HG03520 (cell line): ENCODE data around the gene SUN1.
A peak's percentile ranks its signal among the peaks of the same experiment; 100 is the strongest.
"Not testable (repeated sequence)": the region's sequence is repeated elsewhere in the genome, so short reads cannot be mapped to it uniquely, and the experiment has no call there.

Experiments
- ATAC-seq: cut with Tn5 transposase; IDR thresholded peaks from one replicate; pipeline ENCODE4 v1.9.1; 2021; ENCODE audit warnings: mild to moderate bottlenecking, moderate library complexity; ENCODE audit not compliant: unreplicated experiment

The SUN1 gene, protein sequence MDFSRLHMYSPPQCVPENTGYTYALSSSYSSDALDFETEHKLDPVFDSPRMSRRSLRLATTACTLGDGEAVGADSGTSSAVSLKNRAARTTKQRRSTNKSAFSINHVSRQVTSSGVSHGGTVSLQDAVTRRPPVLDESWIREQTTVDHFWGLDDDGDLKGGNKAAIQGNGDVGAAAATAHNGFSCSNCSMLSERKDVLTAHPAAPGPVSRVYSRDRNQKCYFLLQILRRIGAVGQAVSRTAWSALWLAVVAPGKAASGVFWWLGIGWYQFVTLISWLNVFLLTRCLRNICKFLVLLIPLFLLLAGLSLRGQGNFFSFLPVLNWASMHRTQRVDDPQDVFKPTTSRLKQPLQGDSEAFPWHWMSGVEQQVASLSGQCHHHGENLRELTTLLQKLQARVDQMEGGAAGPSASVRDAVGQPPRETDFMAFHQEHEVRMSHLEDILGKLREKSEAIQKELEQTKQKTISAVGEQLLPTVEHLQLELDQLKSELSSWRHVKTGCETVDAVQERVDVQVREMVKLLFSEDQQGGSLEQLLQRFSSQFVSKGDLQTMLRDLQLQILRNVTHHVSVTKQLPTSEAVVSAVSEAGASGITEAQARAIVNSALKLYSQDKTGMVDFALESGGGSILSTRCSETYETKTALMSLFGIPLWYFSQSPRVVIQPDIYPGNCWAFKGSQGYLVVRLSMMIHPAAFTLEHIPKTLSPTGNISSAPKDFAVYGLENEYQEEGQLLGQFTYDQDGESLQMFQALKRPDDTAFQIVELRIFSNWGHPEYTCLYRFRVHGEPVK

DNA sequence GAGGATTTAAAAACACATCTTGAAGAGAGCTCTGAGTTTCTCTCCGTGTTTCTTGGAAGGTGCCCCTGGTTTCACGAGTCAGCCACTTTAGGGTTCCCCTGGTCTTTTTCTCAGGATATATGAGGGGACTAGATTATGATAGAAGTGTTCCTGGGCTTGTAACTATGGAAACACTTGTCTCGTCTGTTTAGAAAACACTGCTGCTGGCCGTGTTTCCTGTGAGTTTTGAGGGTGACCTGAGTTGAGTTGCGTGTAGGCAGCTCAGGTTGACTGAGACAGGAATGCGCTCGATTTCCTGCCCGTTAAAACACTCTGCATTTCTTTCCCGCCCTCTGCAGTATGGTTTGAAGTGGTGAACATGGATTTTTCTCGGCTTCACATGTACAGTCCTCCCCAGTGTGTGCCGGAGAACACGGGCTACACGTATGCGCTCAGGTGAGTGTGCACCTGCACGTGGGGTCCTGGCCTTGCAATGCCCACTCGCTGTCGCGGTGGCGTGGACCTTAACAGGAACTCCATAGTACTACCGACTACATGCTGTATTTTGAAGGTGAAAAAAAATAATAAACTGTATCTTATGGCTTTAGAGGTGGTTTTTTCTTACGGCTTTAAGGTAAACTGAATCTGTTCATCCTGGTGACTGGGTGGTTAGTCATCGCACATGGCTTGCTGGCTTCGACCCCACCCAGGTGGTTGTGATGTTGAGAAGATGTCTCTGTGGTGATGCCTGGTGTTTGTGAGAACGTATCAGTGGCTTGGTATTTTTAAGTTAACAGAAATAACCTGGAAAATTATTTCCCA lies at the start of gene SUN1:
TSS of gene SUN1 (plus strand) at position 310 of the 801 bp plus-strand sequence. CDS start at position 359, 49 bp downstream.
- ATAC-seq, result peak; percentile 43

DNA sequence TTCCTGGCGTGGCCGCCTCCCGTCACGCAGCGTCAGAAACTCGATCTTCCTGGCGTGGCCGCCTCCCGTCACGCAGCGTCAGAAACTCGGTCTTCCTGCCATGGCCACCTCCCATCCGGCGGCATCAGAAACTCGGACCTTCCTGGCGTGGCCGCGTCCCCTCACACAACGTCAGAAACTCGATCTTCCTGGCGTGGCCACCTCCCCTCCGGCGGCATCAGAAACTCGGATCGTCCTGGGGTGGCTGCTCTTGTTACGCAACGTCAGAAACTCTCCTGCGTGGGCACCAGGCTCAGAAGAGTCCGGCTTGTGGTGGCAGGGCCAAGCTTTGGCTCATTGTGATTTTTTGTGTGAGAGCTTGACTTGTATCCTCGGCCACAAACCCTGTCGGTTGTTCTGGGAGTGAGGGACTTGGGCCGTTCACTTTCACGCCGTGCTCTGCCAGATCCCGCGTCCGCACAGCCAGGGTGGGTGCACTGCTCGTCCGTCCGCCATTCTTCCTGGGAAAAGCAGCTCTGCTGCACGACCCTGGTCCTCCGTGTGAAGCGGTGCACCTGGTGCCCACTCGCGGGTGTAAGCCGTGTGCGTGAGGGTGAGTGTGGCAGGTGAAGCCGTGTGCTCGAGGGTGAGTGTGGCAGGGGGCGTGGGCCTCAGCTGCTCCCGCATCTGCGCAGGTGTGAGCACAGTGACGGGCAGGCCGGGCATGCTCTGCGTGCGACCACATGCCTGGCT lies 49.4 kb upstream of the SUN1 start:
- ATAC-seq, result no peak

DNA sequence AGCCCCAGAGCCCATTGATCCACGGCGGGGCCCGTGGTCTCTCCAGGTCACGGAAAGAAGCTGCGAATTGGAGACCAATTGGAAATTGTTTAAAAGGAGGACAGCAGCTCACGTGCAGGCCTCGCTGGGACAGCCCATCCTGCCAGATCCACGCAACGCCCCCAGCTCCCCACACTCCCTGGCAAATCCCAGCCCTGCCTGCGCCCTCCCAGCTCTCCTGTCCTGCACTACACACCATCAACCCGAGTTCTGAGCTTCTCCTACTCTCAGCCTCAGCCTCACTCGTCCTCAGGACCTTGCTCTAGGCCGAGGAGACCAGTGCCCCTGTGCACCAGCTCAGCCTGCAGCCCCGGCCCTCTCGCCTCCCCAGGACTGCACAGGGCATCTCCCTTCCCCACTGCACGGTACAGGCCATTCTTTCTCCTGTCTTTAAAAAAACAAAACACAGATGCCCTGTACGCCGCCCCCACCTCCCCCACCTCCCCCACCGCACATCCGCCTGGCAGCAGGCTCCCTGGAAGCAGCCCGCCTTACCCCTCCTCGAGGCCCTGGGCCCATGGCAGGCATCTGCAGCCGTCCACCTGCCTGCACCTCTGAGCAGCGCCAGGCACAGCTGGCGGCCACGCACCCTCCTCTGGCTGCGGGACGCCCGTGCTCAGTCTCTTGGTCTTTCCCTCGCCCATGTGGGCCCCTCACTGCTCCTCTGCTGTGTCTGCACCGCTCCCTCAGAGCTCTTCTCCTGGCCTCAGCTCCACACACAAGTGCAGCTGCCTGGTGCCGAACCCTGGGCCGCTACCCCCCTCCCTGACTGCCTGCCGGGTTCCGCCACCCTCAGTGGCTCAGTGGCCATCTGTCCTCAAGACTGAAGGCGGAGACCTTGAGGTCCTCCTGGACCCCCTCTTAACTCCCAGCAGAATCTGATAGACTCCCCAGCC lies 48.5 kb upstream of the SUN1 start:
- no peak for ATAC-seq

DNA sequence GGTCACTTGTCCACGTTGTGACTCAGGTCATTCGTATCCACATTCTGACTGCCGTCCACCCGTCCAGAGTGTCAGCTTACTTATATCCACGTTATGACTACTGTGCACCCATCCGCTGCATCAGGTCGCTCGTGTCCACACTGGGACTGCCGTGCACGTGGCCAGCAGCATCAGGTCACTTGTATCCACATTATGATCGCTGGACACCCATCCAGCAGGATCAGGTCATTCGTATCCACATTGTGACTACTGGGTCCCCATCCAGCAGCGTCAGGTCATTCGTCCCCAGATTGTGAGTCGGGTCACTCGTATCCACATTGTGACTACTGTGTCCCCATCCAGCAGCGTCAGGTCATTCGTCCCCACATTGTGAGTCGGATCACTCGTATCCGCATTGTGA lies 47.3 kb upstream of the SUN1 start:
- ATAC-seq, result no peak

DNA sequence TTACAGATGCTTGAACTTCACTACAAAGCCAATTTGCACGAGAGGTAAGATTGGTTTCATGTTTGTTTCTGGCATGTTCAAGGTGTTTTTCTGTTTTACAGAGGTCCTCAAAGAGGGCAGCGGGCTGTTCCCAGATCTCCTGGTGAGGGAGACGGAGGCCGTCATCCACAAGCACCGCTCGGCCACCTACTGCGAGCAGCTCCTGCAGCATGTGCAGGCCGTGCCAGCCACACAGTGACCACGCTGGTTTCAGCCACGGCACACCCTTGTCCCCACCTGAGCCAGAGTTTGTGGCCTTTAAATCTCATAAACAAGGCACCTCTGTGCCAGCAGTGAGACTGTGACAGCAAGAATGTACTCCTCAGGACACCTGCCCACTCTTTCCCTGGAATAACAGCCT lies 46.9 kb upstream of the SUN1 start:
- ATAC-seq, result no peak

DNA sequence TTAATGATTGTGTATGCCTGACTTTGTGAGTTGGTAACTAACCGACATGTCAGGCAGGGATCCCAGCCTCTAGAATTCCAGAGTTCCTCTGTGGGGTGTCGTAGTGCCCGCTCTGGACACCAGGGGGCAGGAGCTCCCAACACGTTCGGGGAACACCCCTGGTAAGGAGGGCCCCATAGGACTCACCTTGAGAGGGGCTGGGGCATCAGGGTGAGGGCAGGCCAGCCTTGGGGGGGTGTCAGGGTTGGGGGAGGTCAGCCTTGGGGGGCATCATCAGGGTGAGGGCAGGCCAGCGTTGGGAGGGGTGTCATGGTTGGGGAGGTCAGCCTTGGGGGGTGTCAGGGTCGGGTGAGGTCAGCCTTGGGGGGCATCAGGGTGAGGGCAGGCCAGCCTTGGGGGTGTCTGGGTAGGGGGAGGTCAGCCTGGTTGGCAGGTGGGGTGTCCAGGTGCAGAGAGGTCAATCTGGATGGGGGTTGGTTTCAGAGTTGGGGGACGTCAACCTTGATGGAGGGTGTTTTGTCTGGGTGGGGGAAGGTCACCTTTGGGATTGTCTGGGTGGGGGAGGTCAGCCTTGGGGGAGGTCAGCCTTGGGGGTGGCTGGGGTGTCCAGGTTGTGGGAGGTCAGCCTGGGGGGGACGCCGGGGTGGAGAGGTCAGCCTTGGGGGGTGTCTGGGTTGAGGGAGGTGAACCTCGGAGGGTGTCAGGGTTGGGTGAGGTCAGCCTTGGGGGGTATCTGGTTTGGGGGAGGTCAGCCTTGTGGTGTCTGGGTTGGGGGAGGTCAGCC lies 45.6 kb upstream of the SUN1 start:
- ATAC-seq, result no peak

DNA sequence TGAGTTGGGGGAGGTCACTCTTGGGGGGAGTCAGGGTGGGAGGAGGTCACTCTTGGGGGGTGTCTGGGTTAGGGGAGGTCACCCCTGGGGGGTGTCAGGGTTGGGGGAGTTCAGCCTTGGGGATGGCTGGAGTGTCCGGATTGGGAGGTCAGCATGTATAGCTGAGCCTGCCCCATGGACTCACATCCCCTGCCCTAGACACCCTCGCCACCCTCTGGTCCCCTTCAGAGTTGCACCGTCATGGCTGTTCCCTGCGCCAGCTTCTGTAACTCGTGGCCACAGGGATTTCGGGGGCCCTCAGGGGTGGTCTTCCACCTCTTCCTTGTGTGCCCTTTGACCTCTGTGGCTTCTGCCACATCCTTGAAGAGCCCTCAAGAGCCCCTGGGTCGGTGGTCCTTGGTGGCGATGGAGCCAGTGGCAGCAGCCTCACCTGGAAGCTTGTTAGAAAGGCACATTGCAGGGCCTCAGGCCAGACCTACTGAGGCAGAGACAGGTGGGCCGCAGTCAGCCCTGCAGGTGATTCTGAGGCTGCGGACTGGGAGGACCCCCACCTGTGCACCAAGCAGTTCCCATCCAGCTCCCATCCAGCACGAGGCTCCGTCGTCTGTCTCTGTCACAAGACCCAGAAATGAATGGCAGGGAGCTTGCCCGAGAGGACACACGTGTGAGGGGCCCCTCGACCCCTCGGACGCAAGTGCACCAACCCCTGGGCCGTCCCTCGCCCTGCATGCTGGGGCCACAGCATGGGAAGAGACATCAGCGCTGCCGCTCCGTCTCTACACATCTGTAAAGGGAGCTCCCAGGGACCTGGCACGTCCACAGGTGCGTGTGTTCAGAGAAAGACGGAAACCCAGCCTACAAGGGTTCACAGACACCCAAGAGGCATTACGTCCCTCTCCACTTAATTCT lies 44.7 kb upstream of the SUN1 start:
- no peak for ATAC-seq

DNA sequence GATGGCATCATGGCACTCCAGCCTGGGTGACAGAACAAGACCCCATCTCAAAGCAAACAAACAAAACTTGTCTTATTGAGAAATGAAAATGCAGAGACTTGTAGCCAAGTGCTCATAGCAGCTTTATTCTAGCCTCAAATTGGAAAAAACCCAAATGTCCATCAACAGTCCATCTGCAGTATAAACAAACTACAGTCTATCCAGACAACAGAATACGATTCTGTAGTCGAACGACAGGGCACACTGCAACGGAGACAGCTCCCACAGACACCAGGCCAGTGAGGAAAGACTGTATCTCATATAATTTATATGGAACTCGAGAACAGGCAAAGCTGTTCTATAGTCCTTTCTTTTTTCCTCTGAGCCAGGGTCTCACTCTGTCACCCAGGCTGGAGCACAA lies 40.8 kb upstream of the SUN1 start:
- no peak for ATAC-seq

DNA sequence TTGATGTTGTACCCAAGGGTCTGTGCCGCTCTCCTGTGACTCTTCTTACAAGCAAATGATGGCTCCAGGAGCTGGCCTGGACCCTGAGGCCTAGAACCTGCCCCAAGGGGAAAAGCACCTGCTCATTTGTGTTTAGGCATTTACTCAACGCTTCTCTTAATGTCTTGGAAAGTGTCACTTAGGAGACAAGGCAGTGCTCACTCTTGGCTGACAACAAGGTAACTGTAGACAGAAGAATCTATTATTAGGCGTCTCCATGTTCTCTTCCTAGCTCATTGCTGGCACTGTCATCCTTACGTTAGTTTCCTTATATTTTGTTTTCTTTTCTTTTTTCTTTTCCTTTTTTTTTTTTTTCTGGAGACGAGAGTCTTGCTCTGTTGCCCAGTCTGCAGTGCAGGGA lies 38.1 kb upstream of the SUN1 start:
- ATAC-seq, result no peak

DNA sequence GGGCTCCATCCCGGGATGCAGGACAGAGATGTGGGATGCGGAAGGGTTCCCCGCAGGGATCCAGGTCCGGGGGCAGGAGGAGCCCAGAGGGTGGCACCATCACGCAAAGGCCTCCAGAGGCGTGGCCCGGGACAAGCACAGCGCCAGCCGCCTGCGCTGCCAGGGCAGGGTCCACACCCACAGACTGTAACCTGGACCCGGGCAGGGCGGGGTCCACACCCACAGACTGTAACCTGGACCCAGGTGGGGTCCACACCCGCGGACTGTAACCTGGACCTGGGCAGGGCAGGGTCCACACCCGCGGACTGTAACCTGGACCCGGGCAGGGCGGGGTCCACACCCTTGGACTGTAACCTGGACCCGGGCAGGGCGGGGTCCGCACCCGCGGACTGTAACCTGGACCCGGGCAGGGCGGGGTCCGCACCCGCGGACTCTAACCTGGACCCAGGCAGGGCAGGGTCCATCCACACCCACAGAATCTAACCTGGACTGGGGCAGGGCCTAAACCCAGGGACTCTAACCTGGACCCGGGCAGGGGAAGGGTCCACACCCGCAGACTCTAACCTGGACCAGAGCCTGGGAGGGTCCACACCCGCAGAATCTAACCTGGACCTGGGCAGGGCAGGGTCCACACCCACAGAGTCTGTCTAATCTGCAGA lies 37.5 kb upstream of the SUN1 start:
- ATAC-seq, result no peak

DNA sequence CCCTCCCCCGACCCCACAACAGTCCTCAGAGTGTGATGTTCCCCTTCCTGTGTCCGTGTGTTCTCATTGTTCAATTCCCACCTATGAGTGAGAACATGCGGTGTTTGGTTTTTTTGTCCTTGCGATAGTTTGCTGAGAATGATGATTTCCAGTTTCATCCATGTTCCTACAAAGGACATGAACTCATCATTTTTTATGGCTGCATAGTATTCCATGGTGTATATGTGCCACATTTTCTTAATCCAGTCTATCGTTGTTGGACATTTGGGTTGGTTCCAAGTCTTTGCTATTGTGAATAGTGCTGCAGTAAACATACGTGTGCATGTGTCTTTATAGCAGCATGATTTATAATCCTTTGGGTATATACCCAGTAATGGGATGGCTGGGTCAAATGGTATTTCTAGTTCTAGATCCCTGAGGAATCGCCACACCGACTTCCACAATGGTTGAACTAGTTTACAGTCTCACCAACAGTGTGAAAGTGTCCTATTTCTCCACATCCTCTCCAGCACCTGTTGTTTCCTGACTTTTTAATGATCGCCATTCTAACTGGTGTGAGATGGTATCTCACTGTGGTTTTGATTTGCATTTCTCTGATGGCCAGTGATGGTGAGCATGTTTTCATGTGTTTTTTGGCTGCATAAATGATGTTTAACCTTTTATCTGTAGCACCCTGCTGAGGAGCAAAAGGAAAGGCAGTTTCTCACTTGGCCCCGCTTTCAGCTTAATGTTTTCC lies 35.7 kb upstream of the SUN1 start:
- ATAC-seq, result not testable (repeated sequence)

DNA sequence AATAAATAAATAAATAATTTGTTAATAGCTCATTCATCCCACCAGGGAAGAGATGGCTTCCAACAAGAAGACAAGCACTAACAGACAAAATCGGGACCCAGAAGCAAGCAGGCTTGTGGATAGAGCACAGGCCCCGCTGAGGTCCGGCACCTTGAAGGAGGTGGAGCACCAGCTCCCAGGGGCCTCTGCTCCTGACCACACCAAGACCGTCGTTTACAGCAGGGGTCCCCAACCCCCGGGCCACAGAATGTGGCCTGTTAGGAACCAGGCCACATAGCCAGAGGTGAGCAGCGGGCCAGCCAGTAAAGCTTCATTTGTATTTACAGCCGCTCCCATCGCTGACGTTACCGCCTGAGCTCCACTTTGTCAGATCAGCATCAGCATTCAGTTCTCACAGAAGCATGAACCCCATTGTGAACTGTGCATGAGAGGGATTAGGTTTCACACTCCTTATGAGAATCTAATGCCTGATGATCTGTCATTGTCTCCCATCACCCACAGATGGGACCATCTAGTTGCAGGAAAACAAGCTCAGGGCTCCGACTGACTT lies 33.3 kb upstream of the SUN1 start:
- no peak for ATAC-seq

DNA sequence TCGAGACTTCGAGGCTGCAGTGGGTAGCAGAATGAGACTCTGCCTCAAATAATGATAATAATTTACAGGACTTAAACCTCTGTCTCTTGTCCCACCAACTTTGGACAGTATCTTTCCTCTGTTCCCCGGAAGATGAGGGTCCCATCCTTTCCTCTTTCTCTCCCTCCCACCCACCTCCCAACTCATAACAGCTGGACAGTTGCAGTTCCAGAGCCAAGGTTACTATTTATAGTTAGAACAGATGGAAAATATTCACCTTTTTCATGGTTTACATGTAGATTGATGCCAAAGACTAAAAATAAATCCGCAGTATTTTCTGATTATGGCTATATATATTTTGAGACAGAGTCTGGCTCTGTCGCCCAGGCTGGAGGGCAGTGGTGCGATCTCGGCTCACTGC lies 31.6 kb upstream of the SUN1 start:
- ATAC-seq, result no peak

DNA sequence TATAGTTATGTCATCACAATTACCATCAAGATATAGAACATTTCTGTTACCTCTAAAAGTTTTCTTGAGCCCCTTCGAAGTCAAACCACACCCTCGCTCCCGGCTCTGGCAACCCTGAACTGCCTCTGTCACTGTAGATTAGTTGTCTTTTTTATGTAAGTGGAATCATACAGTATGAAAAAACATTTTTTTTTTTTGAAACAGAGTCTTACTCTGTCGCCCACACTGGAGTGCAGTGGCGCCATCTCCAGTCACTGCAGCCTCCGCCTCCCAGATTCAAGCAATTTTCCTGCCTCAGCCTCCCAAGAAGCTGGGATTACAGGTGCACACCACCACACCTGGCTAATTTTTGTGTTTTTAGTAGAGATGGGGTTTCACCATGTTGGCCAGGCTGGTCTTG lies 30.9 kb upstream of the SUN1 start:
- not testable (repeated sequence) for ATAC-seq

DNA sequence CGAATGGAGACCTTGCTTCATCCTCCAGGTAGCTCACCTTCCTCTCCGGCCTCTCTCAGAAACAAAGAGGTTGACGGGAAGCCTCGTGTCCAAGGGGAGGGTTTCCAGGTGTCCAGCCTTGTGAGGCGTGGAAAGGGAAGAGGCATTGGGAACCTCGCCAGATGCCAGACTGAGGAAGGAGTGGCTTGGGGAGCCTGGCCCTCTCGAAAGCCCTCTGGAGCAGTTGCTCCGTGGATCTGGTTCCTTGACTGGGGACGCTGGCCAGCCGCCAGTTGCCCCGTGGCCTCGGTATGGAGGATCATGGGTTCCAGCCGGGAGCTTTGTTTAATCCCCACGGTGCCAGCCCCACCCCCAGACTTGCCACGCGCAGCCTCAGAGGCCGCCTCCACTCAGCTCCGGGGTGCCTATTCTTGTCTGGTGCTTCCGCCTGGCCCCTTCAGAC lies 30.3 kb upstream of the SUN1 start:
- ATAC-seq, result no peak

DNA sequence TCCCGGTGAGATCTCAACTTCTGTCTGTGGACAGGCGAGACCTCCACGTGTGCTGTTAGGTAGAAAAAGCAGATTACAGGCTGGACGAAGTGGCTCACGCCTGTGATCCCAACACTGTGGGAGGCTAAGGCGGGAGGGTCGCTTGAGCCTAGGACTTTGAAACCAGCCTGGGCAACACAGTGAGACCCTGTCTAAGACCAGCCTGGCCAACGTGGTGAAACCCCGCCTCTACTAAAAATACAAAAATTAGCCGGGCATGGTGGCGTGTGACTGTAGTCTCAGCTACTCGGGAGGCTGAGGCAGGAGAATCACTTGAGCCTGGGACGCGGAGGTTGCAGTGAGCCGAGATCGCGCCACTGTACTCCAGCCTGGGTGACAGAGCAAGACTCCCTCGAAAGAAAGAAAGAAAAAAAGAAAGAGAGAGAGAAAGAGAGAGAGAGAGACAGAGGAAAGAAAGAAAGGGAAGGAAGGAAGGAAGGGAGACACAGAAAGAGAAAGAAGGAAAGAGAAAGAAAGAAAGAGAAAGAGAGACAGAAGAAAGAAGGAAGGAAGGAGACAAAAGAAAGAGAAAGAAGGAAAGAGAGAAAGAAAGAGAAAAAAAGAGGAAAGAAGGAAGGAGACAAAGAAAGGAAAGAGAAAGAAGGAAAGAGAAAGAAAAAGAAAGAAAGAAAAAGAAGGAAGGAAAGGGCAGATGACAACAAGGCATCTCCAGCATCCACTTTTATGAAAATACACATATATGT lies 29.6 kb upstream of the SUN1 start:
- ATAC-seq, result no peak
